Measurements from ENCODE around the gene CD6.

The CD6 gene

DNA sequence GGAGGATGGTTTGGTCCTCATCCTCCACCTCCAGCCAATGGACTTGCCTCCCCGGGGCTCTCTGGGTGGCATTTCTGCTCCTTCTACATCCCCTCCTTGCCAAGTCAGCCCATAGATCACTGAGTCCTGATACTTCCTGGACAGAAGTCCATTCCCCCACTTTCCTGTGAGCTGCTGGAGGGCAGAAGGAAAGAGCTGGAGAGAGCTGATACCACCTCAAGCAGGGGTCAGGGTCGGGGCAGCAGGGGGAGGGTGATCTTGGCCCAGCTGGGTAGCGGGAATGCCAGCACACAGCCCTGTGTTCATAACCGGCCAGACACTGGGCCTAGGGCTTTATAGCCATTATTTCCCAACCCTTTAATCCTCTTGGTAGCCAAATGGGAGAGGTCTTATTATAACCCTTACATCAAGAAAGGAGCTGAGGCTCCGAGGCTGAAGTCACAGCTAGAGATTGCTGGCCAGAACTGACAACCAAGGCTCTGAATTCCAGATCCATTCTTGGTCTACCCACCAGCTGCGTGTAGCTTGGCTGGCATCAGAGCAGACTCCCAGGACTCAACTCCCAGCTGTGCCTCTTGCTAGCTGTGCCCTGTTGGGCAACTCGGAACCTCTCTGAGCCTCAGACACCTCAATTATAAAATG is 39.9 kb downstream of the CD6 start:
- Histone ChIP-seq H3K36me3 (ENCODE audit: control insufficient read depth, low read length) (no peaks in the 10 kb centered on the region), H3K27me3 (ENCODE audit: control insufficient read depth, low read length) (0 out of 2 replicates have a peak, but pooled peaks cover 3% of the 10 kb centered on the region), H4K20me1 (ENCODE audit: control insufficient read depth, insufficient read depth, low read depth, low read length) (no peaks in the 10 kb centered on the region), H3K4me2 (ENCODE audit: low read length) (peak overlapping the region; percentile 51; the same call in 1 of the 2 replicates), H3K9me3 (ENCODE audit: control insufficient read depth, insufficient read depth, low read length) (no peaks in the 10 kb centered on the region), H3K4me3 (ENCODE audit: low read length) (no peak overlapping the region), H3K27ac (ENCODE audit: low read depth, low read length) (no peak overlapping the region), H3F3A (ENCODE audit: control insufficient read depth, insufficient read depth) (no peaks in the 10 kb centered on the region), H3K4me1 (ENCODE audit: control insufficient read depth, low read length) (peaks cover 46% of the 10 kb centered on the region), H3K9me2 (replicated peaks; ENCODE audit: control insufficient read depth, low read length) (no peaks in the 10 kb centered on the region), H3K79me2 (ENCODE audit: control insufficient read depth, low read length) (no peaks in the 10 kb centered on the region)
- no peak for TF ChIP-seq EZH2phosphoT487 (IDR thresholded peaks at IDR 0.05; ENCODE audit: borderline replicate concordance, low read length)
- TF ChIP-seq, protein P1, sequence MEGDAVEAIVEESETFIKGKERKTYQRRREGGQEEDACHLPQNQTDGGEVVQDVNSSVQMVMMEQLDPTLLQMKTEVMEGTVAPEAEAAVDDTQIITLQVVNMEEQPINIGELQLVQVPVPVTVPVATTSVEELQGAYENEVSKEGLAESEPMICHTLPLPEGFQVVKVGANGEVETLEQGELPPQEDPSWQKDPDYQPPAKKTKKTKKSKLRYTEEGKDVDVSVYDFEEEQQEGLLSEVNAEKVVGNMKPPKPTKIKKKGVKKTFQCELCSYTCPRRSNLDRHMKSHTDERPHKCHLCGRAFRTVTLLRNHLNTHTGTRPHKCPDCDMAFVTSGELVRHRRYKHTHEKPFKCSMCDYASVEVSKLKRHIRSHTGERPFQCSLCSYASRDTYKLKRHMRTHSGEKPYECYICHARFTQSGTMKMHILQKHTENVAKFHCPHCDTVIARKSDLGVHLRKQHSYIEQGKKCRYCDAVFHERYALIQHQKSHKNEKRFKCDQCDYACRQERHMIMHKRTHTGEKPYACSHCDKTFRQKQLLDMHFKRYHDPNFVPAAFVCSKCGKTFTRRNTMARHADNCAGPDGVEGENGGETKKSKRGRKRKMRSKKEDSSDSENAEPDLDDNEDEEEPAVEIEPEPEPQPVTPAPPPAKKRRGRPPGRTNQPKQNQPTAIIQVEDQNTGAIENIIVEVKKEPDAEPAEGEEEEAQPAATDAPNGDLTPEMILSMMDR (IDR thresholded peaks at IDR 0.05; ENCODE audit: low read depth, low read length, poor library complexity, severe bottlenecking) = no peak

DNA sequence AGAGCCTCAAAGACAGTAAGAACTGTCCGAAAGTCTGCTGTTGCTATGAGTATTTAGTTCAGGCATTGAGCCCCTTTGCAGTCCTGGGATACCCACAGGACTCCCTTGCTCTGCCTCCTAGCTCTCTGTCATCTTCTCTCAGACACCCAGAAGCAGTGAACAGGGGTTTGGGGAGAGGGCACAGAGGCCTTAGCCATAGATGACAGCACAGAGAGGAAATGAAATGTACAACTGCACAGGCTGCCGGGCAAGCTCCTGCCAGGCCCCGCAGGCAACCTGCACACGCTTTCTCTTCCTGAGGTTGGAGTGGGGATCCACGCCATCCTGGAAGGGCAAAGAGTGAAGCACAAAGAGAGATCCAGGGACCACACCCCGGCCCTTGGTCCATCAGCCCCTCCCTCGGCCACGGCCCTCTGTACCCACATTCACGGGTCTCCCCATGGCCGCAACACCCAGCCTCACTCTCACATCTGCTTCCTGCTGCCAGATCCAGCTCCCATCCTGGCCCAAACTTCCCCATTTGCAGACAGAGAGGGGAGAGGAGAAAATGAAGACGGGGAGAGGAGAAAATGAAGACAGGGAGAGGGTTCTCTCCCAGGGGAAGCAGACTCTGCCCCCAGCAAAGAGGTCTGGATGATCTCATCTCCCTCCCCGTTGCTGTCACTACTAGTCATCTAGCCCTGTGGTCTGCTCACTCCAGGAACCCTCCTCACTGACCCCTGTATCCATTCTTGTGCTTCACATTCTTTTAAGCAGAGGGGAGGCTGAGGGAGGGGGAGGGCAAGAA is 40.7 kb downstream of the CD6 start:
- Histone ChIP-seq H3K9me3 (ENCODE audit: control insufficient read depth, insufficient read depth, low read length) (no peaks in the 10 kb centered on the region), H4K20me1 (ENCODE audit: control insufficient read depth, insufficient read depth, low read depth, low read length) (no peaks in the 10 kb centered on the region), H3K4me1 (ENCODE audit: control insufficient read depth, low read length) (peaks cover 39% of the 10 kb centered on the region), H3K27ac (ENCODE audit: low read depth, low read length) (no peak overlapping the region), H3K79me2 (ENCODE audit: control insufficient read depth, low read length) (no peaks in the 10 kb centered on the region), H3K36me3 (ENCODE audit: control insufficient read depth, low read length) (no peaks in the 10 kb centered on the region), H3K4me3 (ENCODE audit: low read length) (peak overlapping the region; percentile 12), H3F3A (ENCODE audit: control insufficient read depth, insufficient read depth) (no peaks in the 10 kb centered on the region), H3K9me2 (replicated peaks; ENCODE audit: control insufficient read depth, low read length) (no peaks in the 10 kb centered on the region), H3K4me2 (ENCODE audit: low read length) (peak overlapping the region; percentile 51), H3K27me3 (ENCODE audit: control insufficient read depth, low read length) (no peaks in the 10 kb centered on the region)
- no peak for TF ChIP-seq EZH2phosphoT487 (IDR thresholded peaks at IDR 0.05; ENCODE audit: borderline replicate concordance, low read length)
- TF ChIP-seq, protein P1 (IDR thresholded peaks at IDR 0.05; ENCODE audit: low read depth, low read length, poor library complexity, severe bottlenecking) = no peak

DNA sequence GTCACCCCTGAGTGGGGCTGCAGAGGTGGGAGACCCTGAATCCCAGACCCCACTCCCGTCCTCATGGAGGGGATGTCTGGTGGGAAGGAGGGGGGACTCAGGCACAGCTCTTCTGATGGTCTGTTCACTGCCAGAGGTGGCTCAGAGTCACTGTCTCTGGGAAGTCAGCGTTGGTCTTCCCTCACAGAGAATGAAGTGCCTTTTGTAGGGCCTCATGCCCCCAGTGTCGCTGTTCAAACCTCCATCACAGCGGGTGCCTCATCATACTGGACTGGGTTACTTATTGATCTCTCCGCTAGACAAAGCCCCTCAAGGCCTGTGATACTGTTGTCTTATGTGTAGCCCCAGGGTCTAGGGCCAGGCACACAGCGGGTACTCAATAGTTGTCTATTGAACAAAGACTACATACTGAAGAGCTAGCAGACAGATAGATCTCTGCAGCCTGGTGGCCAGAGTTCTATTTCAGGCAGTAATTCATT is 41.3 kb downstream of the CD6 start:
- Histone ChIP-seq H3K9me3 (ENCODE audit: control insufficient read depth, insufficient read depth, low read length) (no peaks in the 10 kb centered on the region), H3K27me3 (ENCODE audit: control insufficient read depth, low read length) (no peaks in the 10 kb centered on the region), H3K4me2 (ENCODE audit: low read length) (peak overlapping the region; percentile 51), H3K4me3 (ENCODE audit: low read length) (no peak overlapping the region), H3K27ac (ENCODE audit: low read depth, low read length) (no peak overlapping the region), H3K4me1 (ENCODE audit: control insufficient read depth, low read length) (peaks cover 33% of the 10 kb centered on the region), H3K36me3 (ENCODE audit: control insufficient read depth, low read length) (no peaks in the 10 kb centered on the region), H3F3A (ENCODE audit: control insufficient read depth, insufficient read depth) (no peaks in the 10 kb centered on the region), H4K20me1 (ENCODE audit: control insufficient read depth, insufficient read depth, low read depth, low read length) (no peaks in the 10 kb centered on the region), H3K79me2 (ENCODE audit: control insufficient read depth, low read length) (no peaks in the 10 kb centered on the region), H3K9me2 (replicated peaks; ENCODE audit: control insufficient read depth, low read length) (no peaks in the 10 kb centered on the region)
- TF ChIP-seq, protein P1 (IDR thresholded peaks at IDR 0.05; ENCODE audit: low read depth, low read length, poor library complexity, severe bottlenecking) = no peak
